GM10266 (cell line): ENCODE data around the gene GSE1.

ENCODE experiments used
- DNase-seq: peaks from one replicate; pipeline ENCODE4 v3.0.0; 2012; ENCODE audit errors: extremely low spot score
- TF ChIP-seq, protein P1 (sequence below): IDR thresholded peaks from 2 replicates; pipeline ENCODE4 v1.5.1; 2012; ENCODE audit warnings: mild to moderate bottlenecking, low read depth; ENCODE audit not compliant: control insufficient read depth, insufficient read depth; ENCODE audit errors: missing control alignments

Gene GSE1

DNA sequence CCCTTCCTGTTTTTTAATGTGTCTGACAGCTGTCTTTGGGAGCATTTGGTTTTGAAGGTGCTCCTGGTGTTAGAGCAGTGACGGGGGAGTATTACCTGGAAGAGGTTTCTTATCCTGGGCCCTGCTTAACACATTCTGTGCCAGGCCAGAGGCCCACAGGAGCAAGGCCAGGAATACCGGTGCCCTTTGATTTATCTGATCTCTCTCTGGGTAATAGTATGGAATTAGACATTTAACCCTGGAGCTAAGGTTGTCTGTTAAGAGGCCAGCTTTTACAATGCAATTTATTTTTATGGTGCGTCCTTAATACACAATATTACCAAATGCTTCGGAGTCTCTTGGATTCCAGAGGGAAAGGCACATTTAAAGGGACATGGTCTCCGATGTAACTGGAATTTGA lies 37.2 kb upstream of the GSE1 start:
- no peak for DNase-seq

GRCh38 chr16:85576944-85577343 lies 36.2 kb upstream of the GSE1 start:
- DNase-seq, result no peak
- TF ChIP-seq, protein P1, sequence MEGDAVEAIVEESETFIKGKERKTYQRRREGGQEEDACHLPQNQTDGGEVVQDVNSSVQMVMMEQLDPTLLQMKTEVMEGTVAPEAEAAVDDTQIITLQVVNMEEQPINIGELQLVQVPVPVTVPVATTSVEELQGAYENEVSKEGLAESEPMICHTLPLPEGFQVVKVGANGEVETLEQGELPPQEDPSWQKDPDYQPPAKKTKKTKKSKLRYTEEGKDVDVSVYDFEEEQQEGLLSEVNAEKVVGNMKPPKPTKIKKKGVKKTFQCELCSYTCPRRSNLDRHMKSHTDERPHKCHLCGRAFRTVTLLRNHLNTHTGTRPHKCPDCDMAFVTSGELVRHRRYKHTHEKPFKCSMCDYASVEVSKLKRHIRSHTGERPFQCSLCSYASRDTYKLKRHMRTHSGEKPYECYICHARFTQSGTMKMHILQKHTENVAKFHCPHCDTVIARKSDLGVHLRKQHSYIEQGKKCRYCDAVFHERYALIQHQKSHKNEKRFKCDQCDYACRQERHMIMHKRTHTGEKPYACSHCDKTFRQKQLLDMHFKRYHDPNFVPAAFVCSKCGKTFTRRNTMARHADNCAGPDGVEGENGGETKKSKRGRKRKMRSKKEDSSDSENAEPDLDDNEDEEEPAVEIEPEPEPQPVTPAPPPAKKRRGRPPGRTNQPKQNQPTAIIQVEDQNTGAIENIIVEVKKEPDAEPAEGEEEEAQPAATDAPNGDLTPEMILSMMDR, result no peak

More for the DNA sequence above, 37.2 kb upstream of the GSE1 start:
- TF ChIP-seq, protein P1, result no peak

GRCh38 chr16:85577899-85578598 lies 35.1 kb upstream of the GSE1 start:
- DNase-seq, result no peak
- TF ChIP-seq, protein P1, result no peak

DNA sequence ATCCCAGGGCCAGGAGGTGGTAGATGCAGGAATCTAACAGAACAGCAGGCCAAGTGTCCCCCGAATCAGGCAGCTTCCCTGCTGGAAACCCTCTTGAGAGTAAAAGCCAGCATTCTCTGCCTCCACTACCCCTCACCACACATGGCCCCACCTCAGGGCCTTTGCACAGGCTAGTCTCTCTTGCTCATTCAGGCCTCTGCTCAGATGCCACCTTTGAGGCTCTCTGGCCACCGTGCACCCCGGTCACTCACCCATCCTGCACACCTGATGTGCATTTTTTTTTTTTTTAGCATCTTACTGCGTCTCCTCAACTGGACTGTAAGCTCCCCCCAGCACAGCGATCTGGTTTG lies 34.5 kb upstream of the GSE1 start:
- TF ChIP-seq, protein P1, result no peak
- no peak for DNase-seq

GRCh38 chr16:85579191-85579590 lies 33.9 kb upstream of the GSE1 start:
- DNase-seq, result no peak
- TF ChIP-seq, protein P1, result no peak

GRCh38 chr16:85579923-85580580 lies 33.1 kb upstream of the GSE1 start:
- TF ChIP-seq, protein P1, result no peak
- no peak for DNase-seq

- DNase-seq, result no peak
- TF ChIP-seq, protein P1, result no peak
Observed at GRCh38 chr16:85580684-85581083, 32.4 kb upstream of the GSE1 start.
